A172 (cell line): ENCODE measurements around the gene HMGN1. TPM values are rescaled to one million over a fixed set of nuclear protein-coding genes. Genes with fewer than 3 reads are reported as not detected.
A peak's percentile ranks its signal among the peaks of the same experiment; 100 is the strongest.

Source experiments
- DNase-seq: peaks from one replicate; pipeline ENCODE4 v3.0.0-alpha.2; 2015; ENCODE audit warnings: low spot score
- total RNA-seq: library from RNA; depleted of rRNA; stranded (reverse); fragments of >200 nt; shearing (Covaris generic); gene quantifications from 2 replicates; pipeline ENCODE4 v1.2.3, GENCODE V29; 2014

Gene HMGN1
- total RNA-seq, 1 experiment from 2014 or later: 562 TPM

GRCh38 chr21:39334611-39335010, 14.3 kb downstream of the HMGN1 start:
- DNase-seq: no peak

DNA sequence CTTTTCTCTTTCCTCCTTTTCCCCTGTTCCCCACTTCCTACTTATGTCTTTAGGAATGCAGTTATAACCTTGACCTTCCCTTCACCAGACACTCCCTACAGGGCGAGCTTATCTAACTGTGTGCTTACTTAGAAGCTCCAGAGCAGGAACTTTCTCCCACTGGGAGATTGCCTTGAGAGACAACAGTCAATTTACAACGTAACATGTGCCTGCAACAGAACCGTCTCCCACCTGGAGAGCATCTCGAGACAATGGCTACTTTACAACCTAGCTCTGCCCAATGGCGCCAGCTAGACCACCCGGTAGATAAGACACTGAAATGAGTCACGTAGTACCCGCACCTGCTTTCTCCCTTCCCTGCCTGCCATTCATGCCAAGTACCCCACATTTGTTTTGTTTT, 16.7 kb downstream of the HMGN1 start:
- no peak for DNase-seq

- DNase-seq: no peak
Observed at GRCh38 chr21:39330001-39330400, 18.9 kb downstream of the HMGN1 start.

DNA sequence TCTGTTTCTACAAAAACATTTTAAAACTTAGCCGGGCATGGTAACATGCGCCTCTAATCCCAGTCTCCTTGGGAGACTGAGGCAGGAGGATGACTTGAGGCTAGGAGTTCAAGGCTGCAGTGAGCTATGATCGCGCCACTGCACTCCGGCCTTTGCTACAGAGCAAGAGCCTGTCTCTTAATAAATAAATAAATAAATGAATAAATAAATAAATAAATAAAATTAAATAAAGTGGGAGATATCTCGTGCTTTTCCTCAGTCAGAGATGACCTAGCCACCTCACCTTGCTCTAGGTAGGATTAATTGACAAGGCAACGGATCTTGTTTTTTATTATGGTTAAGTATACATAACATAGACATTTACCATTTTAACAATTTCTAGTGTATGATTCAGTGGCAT, 21.2 kb downstream of the HMGN1 start:
- DNase-seq: no peak

DNA sequence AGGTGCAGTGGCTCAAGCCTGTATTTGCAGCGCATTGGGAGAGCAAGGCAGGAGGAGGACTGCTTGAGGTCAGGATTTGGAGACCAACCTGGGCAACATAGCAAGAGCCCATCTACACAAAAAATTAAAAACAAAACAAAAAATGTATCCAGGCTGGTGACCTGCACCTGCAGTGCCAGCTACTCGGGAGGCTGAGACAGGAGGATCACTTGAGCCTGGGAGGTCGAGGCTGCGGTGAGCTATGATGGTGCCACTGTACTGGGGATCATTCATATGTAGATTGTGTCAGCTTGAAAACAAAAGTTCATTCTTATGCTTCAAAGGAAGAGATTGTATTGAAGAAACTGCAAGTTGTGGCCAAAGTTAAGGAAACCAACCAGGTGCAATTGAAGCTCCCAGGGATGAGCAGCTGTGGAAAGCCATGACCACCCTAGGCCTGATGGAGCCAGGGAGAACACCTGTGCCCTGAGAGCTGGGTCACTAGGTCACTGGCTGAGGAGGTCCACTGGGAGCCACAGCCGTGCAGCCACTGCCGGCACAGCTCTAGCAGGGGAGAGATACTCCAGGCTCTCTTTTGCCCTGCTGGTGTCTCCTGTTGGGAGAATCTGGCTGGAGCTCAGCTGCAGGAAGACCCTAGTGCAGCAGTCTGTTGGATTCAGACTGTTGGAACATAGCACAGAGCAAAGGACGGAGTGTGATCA, 22.1 kb downstream of the HMGN1 start:
- no peak for DNase-seq

GRCh38 chr21:39325458-39325857, 23.4 kb downstream of the HMGN1 start:
- DNase-seq: no peak

DNA sequence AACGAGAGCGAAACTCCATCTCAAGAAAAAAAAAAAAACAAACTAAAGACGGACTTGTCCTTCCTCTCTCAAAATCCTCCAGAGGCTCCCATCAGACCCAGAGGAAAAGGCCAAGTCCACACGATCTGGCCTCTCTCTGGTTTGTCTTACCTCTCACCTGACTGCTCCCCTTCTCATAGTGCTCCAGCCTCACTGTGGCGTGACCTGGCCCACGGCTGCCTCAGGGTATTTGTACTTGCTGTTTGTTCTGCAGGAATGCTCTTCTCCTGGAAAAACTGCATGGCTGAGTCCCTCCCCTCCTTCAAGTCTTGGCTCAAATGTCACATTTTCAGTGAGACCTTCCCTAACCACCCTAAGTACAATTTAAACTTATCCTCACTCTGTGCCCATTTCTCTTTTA, 27.5 kb downstream of the HMGN1 start:
- no peak for DNase-seq

- DNase-seq: peak; percentile 35
Observed at GRCh38 chr21:39319814-39320332, 29.0 kb downstream of the HMGN1 start.

DNA sequence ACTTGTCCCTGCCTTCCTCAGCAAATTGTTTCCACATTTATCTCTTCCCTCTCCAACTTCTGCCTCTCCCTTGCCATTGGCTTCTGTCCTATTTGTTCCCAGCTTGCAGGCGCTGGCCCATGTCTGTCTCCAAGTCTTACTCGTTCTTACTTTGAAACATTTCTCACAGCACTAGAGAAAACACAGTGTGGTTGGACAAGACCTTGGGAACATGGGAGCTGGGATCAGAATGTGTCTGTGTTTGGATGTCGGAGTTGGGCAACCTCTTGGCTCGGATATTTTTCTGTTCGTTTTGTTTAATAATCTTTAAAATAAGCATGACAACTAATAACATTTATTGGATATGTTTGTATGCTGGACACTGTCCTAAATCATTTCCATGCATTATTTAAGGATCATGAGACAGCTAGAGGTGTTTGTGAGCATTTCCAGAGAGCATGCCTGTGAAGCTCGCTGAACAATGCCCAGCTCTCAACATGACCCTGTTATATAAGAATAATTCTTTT, 29.6 kb downstream of the HMGN1 start:
- no peak for DNase-seq

GRCh38 chr21:39318091-39318959, 30.6 kb downstream of the HMGN1 start:
- no peak for DNase-seq

DNA sequence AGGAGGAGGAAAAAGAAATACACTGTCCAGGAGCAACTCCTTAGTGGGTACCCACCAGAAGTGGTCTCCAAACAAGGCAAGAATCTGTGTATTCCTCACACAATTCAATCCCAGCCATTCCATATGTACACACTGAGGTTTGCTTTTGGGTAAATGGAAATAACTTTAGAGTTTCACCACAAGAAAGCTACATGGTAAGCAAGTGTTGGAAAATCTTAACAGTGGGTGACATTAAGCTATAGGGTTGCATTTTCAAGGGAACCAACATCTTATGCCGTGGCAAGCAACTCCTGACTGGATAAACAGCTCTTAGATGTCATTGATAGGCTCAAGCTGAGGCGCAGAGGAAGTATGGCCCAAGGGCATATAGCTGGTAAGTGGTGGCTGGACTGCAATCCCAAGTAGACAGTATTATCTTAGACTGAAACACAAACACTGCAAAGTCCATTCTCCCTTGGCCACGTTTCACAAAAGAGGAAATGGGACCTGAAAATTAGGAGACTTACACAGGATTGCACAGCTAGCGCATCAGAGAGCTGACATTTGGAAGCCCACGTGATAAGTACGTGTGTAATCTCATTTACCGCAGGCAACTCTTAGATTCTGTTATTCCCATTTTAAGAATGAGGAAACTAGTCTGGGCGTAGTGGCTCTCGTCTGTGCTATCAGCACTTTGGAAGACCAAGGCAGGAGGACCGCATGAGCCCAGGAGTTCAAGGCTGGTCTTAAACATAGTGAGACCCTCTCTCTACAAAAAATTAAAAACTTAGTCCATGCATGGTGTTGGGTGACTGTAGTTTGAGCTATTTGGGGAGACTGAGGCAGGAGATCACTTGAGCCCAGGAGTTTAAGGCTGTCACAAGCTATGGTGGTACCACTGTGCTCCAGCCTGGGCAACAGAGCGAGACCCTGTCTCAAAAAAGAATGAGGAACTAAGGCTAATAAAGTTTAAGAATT, 31.5 kb downstream of the HMGN1 start:
- no peak for DNase-seq

DNA sequence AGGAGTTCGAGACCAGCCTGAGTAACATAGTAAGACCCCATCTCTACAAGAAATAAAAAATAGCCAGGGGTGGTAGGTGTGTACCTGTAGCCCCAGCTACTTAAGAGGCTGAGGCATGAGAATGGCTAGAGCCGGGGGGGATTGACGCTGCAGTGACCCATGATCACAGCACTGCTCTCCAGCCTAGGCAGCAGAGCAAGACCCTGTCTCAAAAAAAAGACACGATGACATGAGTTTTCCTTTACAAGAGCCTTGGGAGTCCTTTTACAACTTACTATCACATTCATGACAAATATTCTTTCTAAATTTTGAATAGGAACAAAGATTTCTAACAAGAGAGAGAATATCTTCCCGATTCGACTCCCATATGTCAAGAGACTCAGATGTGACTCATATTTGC, 32.2 kb downstream of the HMGN1 start:
- no peak for DNase-seq

GRCh38 chr21:39315603-39316445, 33.1 kb downstream of the HMGN1 start:
- peak; percentile 78 for DNase-seq

DNA sequence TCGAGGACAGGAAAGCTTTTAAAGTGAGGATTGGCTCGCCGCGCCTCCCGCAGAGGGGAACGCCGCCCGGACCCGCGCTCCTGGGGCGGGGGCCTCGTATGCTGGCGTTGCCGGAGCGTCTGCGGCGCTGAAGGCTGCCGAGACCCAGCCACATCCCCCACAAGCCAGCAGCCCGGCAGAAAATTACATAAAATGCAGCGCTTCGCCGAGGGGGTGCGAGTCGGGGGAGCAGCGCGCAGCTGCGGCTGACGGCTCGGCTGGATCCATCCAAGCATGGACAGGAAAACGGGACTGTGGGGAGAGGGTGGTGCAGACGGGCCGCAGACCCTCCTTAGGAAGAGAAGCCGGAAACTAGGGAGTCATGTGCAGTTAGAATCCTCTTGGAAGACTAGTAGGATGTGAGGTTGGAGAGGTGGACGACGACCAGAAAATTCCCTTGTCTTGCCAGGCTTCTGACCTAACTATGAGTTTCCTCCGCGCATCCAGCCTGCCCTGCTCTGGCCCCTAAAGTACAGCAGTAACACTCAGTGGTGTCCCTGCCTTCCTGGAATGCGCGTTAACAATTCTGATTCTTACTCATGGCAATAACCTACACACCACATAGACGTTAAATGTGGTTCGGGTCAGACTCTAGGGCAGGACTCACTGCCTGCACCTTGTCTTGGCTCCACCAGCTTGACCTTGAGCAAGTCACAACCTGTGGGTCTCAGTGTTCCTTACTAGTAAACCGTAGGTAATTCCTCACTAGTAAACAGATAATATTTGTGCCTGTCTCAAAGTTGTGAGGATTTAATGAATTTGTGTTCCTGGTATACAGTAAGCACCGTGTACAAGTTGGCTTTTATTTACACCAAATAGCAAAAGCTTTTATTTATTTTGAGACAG, 34.5 kb downstream of the HMGN1 start:
- DNase-seq: peak; percentile 73

GRCh38 chr21:39313571-39314142, 35.2 kb downstream of the HMGN1 start, which contains the start of gene BRWD1:
BRWD1 (minus strand) TSS chr21:39313632; CDS start chr21:39313491, 141 bp downstream.
- peak; percentile 67 for DNase-seq

GRCh38 chr21:39313042-39313570, 35.8 kb downstream of the HMGN1 start:
- no peak for DNase-seq

- peak; percentile 89 for DNase-seq
Observed at GRCh38 chr21:39312112-39313041, 36.5 kb downstream of the HMGN1 start.

- DNase-seq: no peak
Observed at GRCh38 chr21:39311164-39311563, 37.7 kb downstream of the HMGN1 start.
